HUES48 (cell line): ENCODE data around the gene GPC6.

Experiments used
- H3K27ac ChIP-seq: one replicate; pipeline ENCODE4 v1.7.0; 2013; ENCODE audit warnings: low read depth, low read length, inconsistent platforms
- H3K27me3 ChIP-seq: 2 replicates; pipeline ENCODE4 v1.6.1; 2013; ENCODE audit warnings: mild to moderate bottlenecking, low read length; ENCODE audit not compliant: control insufficient read depth, insufficient read depth
- H3K36me3 ChIP-seq: 2 replicates; pipeline ENCODE4 v1.6.1; 2013; ENCODE audit warnings: low read length; ENCODE audit not compliant: control insufficient read depth, insufficient read depth
- H3K4me1 ChIP-seq: 2 replicates; pipeline ENCODE4 v1.6.1; 2013; ENCODE audit warnings: mild to moderate bottlenecking, low read length; ENCODE audit not compliant: control insufficient read depth, insufficient read depth
- H3K4me3 ChIP-seq: 2 replicates; pipeline ENCODE4 v1.5.1; 2013; ENCODE audit warnings: mild to moderate bottlenecking, low read depth, low read length
- H3K9ac ChIP-seq: 2 replicates; pipeline ENCODE4 v1.6.1; 2013; ENCODE audit warnings: mild to moderate bottlenecking, low read depth, low read length, moderate library complexity
- H3K9me3 ChIP-seq: 2 replicates; pipeline ENCODE4 v1.6.1; 2013; ENCODE audit warnings: low read length; ENCODE audit not compliant: control insufficient read depth, insufficient read depth

The GPC6 gene

DNA sequence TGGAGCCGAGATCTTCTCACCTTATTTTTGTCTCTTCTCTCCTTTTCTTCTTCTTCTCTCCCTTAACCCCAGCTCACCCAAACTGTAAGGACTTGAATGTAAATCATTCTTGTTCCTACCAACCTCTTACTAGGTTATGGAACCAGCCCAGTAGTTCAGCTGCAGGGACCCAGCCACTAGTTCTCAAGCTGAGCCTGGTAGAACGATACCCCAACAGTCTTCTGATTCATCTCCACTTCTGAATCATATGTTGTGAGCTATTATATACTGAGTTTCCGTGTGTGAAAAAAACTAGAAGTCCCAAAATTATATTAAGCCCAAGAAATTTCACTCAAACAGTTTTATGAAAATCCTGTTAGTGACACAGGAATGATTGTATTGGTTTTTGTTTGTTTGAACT lies 1185.1 kb downstream of the GPC6 start:
- Histone ChIP-seq H3K36me3 (no peaks in the 10 kb centered on the region), H3K9me3 (no peaks in the 10 kb centered on the region), H3K9ac (no peak overlapping the region), H3K4me1 (no peaks in the 10 kb centered on the region), H3K27me3 (no peaks in the 10 kb centered on the region), H3K27ac (no peak overlapping the region), H3K4me3 (no peak overlapping the region)

GRCh38 chr13:94412870-94413597 lies 1186.4 kb downstream of the GPC6 start:
- no peak overlapping the region for H3K27ac ChIP-seq
- no peaks in the 10 kb centered on the region for H3K27me3 ChIP-seq
- H3K4me3 ChIP-seq = no peak overlapping the region

GRCh38 chr13:94413598-94413944 lies 1187.0 kb downstream of the GPC6 start:
- Histone ChIP-seq H3K27ac (no peak overlapping the region), H3K27me3 (no peaks in the 10 kb centered on the region), H3K36me3 (no peaks in the 10 kb centered on the region), H3K4me1 (no peaks in the 10 kb centered on the region), H3K9me3 (no peaks in the 10 kb centered on the region), H3K4me3 (no peak overlapping the region), H3K9ac (no peak overlapping the region)

More at GRCh38 chr13:94412870-94413597, 1186.4 kb downstream of the GPC6 start:
- Histone ChIP-seq H3K4me1 (no peaks in the 10 kb centered on the region), H3K9ac (no peak overlapping the region), H3K36me3 (no peaks in the 10 kb centered on the region), H3K9me3 (no peaks in the 10 kb centered on the region)

DNA sequence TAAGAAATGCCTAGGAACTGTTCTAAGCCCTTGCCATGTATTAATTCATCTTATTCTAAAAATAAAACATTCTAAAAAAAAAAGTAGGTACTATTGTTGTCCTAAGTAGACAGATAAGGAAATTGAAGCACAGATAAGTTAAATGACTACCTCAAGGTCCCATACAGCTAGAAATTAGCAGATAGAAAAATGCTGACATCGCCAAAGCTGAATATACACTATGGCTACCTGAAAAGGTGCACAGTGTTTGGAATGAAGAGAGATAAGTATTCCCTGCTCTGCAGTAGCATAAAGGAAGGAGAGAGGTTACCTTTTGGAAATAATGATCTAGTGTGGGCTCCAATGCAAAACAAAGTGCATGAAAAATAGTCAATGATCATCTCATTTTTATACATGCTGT lies 1187.5 kb downstream of the GPC6 start:
- H3K4me3 ChIP-seq = no peak overlapping the region
- no peak overlapping the region for H3K27ac ChIP-seq
- no peaks in the 10 kb centered on the region for H3K4me1 ChIP-seq
- H3K36me3 ChIP-seq = no peaks in the 10 kb centered on the region
- H3K9me3 ChIP-seq = no peaks in the 10 kb centered on the region
- H3K27me3 ChIP-seq = no peaks in the 10 kb centered on the region
- no peak overlapping the region for H3K9ac ChIP-seq

- Histone ChIP-seq H3K27me3 (no peaks in the 10 kb centered on the region), H3K9me3 (no peaks in the 10 kb centered on the region), H3K27ac (no peak overlapping the region), H3K36me3 (no peaks in the 10 kb centered on the region), H3K4me1 (0 out of 2 replicates have a peak, but pooled peaks cover under 1% of the 10 kb centered on the region), H3K9ac (no peak overlapping the region), H3K4me3 (no peak overlapping the region)
Measured at GRCh38 chr13:94414708-94415107, 1188.1 kb downstream of the GPC6 start.

DNA sequence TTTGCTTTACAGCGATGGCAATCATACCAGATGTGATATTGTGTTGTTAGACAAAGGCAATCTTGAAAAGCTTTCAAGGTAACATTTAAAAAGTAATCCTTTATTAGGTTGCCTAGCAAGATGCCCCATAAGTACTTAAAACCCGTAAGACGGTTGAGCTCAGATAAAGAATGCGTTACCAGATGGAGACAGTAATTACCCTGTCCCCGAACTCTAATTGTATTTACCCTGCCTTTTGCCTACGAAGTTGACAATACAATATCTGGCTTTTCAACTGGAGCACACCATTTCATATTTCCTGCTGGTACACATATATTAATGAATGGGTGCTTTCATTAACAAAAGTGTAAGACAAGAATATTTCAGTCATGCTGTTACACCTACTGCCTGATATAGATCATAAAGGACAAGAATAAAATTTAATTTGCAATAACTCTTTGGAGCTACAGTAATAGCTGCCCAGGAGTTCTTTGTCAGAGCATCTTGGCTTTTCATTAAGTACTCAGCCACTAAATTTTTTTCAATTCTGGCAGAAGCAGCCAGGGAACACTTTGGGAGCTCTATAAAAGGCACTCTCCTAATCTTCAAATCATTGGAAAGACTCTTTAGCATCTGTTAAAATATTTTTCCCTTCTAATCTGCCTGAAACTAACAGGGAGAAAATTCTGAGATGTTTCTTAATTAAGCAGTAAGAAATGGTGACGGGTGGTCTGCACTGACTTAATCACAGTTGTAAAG lies 1189.1 kb downstream of the GPC6 start:
- H3K27ac ChIP-seq = no peak overlapping the region
- H3K4me1 ChIP-seq = peaks cover 8% of the 10 kb centered on the region; the same call in 1 of the 2 replicates
- H3K9ac ChIP-seq = no peak overlapping the region
- H3K9me3 ChIP-seq = no peaks in the 10 kb centered on the region
- no peaks in the 10 kb centered on the region for H3K27me3 ChIP-seq
- H3K4me3 ChIP-seq = no peak overlapping the region
- no peaks in the 10 kb centered on the region for H3K36me3 ChIP-seq

DNA sequence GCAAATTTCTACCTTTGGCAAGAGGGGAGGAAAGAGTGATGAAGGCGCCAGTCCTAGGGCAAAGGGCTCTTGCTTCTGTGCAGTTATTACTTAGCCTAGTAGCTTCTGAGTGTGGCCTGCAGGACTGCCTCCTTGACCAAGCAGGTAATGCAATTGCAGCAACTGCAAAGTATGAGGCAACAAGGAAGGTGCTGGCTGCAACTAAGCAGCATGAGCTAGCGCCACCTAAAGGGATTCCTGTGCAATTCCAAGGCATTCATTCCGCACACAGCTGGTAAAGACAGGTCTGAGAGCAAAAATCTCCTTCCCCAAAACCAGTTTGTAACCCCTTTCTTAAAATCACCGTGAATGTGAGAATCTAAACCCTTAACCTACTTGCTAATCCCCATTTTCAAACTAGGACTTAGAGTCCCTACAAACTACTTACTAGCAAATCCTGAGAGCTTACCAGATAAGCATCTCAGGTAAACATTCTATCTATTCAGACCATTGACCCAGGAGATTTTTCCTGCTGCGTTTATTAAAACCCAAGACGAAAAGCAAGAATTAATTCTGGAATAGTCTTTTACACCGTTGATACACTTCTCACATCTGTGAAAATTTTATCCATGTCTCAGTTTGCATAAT lies 1190.0 kb downstream of the GPC6 start:
- Histone ChIP-seq H3K27ac (no peak overlapping the region), H3K27me3 (no peaks in the 10 kb centered on the region), H3K9me3 (peaks cover 4% of the 10 kb centered on the region; the same call in 1 of the 2 replicates), H3K4me3 (no peak overlapping the region), H3K36me3 (no peaks in the 10 kb centered on the region), H3K4me1 (peaks cover 8% of the 10 kb centered on the region; the same call in 1 of the 2 replicates), H3K9ac (no peak overlapping the region)

DNA sequence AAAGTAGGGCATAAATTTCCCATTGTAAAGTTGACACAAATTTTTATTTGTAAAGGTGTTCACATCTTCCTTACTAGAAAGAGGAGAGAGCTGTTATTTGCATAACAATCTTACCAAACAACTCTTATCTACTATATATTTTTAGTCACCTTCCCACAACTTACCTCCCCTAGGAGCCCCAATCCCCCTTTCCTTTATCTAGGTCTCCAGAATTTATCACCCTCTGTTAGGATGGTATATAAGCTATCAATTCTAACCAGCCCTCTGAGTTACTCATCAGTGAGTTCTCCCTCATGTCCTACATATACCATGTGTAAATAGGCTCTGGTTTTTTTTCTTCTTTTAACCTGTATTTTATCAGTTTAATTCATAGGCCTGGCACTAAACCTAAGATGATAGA lies 1190.7 kb downstream of the GPC6 start:
- no peaks in the 10 kb centered on the region for H3K27me3 ChIP-seq
- H3K4me1 ChIP-seq = peaks cover 8% of the 10 kb centered on the region; the same call in 1 of the 2 replicates
- no peak overlapping the region for H3K4me3 ChIP-seq
- H3K27ac ChIP-seq = no peak overlapping the region
- H3K36me3 ChIP-seq = no peaks in the 10 kb centered on the region
- no peak overlapping the region for H3K9ac ChIP-seq
- peaks cover 5% of the 10 kb centered on the region; the same call in 1 of the 2 replicates for H3K9me3 ChIP-seq

DNA sequence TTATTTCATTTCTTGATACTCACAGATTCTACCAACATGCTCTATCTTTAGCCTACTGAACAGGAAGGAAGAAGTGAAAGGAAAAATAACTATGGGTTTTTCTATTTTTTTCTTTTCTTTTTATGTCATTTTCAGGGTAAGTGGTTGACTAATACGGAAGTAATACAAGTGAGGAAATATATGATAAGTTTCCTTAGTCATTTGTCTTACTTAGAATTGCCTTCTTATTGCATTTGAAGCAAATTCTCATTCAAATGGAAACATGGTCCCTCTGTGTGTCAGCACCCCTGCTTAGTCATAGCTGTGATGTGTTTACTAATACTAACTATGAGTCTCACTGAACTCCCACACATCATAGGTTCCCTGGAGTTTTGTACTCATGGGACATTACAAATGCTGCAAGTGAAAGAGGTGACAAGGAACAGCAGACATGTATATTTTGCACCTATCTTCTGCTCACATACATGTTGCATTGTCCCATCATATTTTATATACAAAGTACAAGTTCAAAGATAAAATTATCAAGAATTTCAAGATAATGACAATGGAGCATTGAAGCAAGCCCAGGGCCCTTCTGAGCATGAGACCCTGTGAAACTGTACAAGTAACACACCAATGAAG lies 1192.8 kb downstream of the GPC6 start:
- no peak overlapping the region for H3K4me3 ChIP-seq
- H3K4me1 ChIP-seq = peaks cover 8% of the 10 kb centered on the region; the same call in 1 of the 2 replicates
- no peak overlapping the region for H3K27ac ChIP-seq

DNA sequence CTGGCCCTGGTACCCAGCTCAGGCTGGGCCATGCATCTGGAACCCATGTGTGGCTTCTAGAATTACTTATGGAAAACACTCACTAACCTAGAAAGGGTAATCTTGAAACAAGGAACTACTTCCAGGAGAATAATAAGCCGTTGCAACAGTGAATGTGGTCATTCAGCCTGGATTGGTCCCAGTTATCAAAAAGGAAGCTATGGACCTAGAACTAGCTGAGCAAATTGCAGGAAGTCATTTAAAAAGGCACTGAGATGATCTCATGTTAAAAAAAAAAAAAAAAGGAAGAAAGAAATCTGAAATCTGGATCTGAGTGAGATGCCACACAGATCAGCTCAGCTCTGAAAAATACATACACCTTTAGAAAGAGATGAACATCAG lies 1193.3 kb downstream of the GPC6 start:
- Histone ChIP-seq H3K9ac (no peak overlapping the region), H3K27ac (no peak overlapping the region), H3K9me3 (peaks cover 5% of the 10 kb centered on the region; the same call in 1 of the 2 replicates), H3K4me3 (no peak overlapping the region), H3K27me3 (no peaks in the 10 kb centered on the region), H3K4me1 (peaks cover 8% of the 10 kb centered on the region; the same call in 1 of the 2 replicates), H3K36me3 (no peaks in the 10 kb centered on the region)

More for the DNA sequence above, 1192.8 kb downstream of the GPC6 start:
- no peaks in the 10 kb centered on the region for H3K36me3 ChIP-seq
- H3K27me3 ChIP-seq = no peaks in the 10 kb centered on the region
- H3K9me3 ChIP-seq = peaks cover 5% of the 10 kb centered on the region; the same call in 1 of the 2 replicates
- no peak overlapping the region for H3K9ac ChIP-seq
